Stimulated activated CD8-positive, alpha-beta memory T cell treated with anti-CD3 and anti-CD28 coated beads, Interleukin-12 subunit alpha, Interleukin-12 subunit beta, amount 100 ng/mL, for 4 hours (primary cell): ENCODE data around the gene SH2D6.

Source experiments
- DNase-seq: peaks from one replicate; pipeline ENCODE4 v3.0.0-alpha.2; 2020; ENCODE audit warnings: low read depth

The SH2D6 gene

DNA sequence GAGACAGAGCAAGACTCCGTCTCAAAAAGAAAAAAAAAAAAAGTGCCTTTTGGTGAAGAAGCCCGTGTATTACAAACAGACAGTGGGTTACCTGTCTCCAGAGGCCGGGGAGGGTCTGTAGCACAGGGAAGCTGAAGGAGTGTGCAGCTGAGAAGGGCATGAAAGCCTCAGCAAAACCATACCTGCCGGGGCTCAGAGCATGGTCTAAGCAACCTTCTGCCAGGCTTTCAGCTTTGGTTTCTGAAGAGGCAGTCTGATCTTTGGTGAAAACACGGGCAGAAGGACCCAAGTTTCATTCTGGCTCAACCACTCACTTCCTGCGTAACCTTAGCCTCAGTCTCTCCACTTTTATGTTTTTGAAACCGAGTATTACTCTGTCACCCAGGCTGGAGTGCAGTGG is 21.5 kb downstream of the SH2D6 start:
- DNase-seq, result no peak

DNA sequence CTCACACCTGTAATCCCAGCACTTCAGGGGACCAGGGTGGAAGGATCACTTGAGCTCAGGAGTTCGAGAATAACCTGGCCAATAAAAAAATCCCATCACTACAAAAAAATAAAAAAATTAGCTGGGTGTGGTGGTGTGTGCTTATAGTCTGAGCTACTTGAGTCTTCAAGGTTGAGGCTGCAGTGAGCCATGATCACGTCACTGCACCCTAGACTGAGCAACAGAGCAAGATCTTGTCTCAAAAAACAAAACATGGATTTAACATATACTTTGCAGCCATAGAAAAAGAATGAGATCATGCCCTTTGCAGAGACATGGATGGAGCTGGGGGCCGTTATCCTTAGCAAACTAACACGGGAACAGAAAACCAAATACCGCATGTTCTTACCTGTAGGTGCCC is 22.2 kb downstream of the SH2D6 start:
- DNase-seq, result no peak

DNA sequence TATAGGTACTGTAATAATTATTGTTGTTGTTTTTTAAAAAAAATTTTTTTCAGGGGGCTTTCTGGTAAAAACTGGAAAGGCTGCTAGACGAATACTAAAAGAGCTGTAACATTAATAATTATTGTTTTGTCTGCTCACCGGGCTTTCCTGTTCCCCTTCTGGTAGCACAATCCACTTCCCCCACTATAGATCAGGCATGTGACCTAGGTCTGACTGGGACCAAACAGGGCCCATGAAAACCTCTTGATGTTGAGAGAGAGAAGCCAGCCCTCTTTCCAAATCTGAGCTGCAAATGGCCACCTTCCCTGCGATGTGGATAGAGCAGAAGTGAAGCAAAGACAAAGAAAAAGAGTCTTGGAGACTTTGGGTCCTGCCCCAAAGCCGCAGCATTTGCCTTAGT is 23.4 kb downstream of the SH2D6 start:
- DNase-seq, result no peak

DNA sequence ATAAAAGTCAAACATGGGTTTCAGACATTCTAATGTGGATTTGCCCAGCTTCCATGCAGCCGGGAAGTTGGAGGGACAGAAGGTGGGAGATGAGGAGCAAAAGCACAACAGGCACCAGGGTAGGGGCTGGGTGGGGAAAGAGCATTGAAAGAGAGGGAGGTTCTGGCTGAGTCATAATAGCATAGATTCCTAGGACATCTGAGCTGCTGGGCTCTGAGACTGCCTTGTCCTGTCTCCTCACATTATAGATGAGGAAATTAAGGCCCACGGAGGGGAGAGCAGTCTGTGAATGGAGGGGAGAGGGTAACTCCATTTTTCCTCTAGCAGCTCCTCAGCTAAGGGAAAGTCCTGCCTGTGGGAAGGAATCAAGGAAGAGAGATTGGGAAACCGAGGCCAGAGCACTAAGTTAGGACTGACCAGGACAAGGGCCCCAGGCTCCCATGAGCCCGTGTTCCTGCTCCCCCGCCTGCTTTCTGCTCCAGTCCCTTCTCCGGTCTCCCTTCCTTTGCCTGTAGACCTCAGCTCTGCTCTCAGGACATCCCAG is 26.2 kb downstream of the SH2D6 start:
- DNase-seq, result no peak

DNA sequence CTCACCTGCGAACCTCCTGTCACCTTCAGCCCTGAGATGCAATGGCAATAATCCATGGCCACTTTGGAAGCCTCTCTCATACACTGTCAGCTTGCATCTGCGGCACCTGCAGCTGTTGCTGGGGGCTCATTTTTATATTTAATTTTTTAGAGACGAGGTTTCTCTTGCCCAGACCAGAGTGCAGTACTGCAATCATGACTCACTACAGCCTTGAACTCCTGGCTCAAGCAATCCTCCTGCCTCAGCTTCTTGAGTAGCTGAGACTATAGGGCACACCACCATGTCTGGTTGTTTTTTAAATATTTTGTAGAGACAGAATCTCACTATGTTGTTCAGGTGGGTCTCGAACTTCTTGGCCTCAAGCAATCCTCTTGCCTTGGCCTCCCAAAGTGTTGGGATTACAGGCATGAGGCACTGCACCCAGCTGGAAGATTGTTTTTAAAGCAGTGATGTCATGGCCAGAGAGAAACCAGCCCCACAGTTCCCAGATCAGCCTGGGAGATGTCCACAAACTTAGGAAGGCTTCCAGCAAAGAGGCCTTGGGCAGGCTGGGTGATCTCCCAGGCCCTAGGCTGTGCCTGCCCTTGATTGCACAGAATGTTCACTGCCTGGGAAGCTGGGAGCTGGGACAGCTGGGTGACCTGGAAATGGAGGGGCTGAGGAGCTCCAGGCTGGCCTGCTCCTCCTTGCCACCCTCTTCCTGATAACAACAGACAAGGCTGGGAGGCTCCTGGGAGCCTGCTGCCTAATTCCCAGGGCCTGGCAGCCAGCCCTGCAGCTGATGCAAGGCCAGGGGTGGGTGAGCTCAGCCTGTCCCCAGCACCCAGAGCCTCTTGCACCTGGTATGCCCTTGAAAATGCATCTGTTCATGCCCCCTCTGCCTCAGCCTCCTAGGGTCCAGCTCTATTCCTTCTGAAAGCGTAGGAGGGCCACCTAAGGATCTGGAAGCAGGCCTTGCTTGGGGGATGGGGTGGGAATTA is 27.1 kb downstream of the SH2D6 start:
- DNase-seq, result no peak

DNA sequence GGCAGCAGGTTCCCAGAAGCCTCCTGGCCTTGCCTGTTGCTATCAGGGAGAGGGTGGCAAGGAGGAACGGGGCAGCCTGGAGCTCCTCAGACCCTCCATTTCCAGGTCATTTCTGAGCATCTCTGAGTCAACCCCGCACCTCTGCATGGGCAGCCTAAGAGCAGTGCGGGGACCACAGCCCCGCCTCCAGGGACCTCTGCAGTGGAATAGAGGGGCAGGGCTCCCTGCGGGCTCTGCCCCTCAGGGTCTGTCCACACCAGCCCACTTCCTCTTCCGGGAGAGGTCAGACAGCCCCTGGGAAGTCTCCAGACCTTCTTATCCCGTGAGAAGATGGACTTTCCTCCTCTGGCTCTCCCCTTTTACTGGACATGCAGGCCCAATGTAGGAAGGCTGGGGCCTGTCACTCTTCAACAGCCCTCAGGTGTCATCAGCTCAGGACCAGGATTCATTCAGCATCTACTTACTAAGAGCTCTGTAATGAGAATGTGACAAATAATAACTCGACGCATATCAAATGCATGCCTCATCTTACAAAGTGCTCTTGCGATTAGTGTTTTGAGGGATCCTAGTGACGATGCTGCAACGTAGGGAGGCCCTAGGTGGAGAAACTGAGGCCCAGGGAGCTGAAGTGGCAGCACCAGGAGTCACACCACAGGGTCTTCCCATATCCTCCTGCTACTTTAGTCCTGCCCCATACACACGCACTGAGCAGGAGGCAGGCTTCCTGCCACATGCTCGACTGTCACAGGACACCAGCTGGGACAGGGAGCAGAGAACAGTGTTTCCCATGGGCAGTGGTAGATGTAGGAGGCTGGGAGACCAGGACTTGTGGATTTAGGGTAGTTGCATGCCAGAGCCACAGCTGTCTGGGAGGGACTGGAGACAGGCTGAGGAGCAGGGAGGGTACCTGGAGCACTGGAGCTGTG is 28.0 kb downstream of the SH2D6 start:
- DNase-seq, result no peak

DNA sequence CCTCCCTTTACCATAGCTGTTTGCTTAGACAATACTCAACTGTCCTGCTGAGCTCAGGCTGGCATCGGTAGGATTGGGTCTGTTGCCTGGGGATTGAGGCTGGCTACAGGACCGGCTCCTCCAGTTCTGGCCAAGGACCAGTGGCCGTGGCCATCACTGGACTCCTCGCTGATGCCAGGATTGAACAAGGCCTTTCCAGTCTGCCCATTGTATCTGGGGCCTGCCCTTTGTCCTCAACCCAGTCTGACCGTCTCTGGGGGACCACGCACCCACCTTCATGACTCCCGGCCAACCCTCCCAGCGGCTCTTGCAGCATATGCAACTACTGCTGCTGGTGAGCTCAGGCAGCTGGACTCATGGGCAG is 28.7 kb downstream of the SH2D6 start:
- no peak for DNase-seq

DNA sequence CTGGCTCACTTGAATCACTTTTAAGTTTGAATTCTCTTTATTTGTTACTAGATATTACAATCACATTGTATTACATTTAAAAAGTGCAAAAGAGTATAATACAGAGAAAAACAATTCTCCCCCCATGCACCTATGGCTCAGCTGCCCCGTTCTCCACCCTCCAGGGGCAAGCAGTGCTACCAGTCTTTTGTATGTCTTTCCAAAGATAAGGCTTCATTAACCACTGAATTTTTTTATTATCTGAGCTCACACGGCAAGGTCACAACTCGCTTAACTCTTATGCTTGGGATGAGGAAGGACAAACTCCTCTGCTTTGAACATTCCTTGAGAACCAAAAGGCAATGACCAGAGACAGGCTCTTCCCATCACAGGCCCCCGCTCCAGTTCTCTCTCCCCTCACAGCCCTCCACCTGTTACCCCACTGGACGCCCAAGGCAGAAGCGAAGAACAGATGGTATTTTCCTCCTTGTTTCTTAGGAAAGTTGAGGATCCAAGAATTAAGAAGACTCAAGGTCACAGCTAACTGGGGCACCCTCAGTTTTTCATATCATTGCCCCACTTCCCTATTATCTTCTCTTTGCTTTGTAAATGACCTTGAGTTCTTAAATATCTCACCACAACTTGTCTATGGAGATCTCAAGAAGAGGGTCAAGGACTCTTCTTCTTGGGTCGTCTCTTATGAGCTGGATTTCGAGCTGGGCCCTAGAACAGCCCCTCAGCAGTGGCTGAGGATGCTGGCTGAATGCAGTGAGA is 30.1 kb downstream of the SH2D6 start:
- DNase-seq, result no peak

DNA sequence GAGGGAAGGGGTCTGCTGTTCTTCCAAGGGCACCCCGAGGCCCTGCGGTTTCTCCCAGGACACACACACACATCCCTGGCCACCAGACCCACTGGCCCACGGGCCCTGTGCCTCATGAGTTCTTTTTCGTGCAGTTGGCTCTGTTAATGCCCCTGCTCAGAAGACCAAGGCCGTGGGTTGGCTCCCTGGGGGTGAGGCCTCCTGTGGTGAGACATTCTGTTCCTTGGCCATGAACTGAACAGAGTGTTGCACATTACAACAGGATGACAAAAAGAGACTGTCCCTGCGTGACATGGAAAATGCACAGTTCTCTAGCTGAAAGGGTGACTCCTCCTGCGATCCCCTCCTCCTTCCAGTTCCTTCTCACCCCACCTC is 30.7 kb downstream of the SH2D6 start:
- DNase-seq, result no peak

DNA sequence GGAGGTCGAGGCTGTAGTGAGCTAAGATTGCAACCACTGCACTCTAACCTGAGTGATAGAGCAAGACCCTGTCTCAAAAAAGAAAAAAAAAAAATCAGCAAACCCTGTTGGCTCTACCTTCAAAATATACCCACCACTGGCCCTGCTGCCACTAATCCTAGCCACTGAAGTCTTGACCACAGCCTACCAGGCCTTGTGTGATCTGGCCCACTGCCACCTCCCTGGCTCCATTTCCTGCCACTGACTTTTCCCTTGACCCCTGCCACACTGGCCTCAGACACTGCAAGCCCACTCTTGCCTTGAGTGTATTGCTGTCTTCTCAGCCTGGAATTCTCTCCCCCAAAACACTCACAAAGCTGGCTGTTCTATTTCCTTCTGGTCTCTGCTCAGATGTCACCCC is 33.7 kb downstream of the SH2D6 start:
- no peak for DNase-seq

DNA sequence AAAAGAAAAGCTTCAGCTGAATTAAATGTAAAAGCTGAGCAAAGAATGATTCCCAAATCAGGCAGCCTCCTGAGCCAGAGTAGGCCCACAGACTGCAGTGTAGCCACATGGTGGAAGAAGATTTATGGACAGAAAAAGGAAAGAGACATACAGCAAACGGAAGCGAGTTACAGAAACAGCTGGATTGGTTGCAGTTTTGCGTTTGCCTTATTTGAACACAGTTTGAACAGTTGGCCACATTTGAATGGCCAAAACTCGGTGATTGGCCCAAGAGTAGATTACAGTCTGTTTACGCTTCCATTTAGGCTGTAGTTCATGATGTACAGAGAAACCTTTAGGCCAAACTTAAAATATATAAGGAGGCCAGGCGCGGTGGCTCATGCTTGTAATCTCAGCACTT is 35.1 kb downstream of the SH2D6 start:
- no peak for DNase-seq

DNA sequence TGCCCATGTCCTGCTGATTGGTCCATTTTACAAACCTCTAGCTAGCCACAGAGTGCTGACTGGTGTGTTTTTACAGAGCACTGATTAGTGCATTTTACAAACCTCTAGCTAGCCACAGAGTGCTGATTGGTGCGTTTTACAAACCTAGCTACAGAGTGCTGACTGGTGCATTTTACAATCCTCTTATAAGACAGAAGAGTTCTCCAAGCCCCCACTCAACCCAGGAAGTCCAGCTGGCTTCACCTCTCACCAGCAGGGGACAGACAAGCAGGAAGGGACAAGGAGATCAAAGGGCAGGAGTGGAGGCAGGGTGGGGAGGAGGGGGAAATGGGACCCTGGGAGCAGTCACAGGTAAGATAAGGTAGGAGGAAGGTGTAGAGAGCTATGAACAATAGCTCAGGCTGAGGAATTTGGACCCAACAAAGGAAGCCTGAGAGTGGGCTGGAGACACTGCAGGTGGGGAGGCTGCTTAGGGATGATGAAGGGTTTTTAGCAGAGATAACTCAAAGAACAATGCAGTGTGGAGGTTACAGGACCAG is 37.1 kb downstream of the SH2D6 start:
- no peak for DNase-seq

DNA sequence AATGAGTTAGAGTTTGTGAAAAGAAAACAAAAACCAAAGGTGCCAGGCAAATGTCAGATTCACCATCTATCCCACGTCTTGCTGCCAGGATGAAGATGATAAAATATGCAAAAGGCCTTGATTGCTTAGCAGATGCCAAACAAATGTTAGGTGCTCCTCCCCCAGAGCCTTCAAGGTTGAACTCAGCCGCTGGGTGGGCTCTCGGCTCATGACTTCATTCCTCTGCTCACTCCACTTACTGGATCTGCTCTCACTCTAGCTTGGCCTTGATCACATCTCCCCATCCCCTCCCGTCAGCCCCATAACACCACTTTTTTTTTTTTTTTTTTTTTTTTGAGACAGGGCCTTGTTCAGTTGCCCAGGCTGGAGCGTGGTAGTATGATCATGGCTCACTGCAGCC is 38.5 kb downstream of the SH2D6 start:
- no peak for DNase-seq

DNA sequence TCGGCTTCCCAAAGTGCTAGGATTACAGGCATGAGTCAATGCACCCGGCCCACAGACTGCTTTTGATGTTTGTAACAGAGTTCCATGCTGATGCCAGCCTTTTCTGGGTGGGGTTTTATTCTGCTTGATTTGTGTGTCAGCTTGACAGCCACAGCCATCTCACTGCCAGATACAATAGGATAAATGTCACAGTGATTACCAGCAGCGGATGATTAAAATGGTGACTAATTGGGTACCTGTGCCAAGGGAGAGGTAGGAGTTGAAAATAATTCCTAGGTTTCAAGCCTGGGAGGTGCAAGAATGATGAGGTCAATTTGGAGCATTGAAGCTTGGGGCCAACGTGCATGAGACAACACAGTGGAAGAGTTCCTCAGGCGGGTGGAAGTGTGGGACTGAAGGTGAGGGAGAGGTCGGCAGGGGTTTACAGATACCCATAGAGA is 39.4 kb downstream of the SH2D6 start:
- no peak for DNase-seq

DNA sequence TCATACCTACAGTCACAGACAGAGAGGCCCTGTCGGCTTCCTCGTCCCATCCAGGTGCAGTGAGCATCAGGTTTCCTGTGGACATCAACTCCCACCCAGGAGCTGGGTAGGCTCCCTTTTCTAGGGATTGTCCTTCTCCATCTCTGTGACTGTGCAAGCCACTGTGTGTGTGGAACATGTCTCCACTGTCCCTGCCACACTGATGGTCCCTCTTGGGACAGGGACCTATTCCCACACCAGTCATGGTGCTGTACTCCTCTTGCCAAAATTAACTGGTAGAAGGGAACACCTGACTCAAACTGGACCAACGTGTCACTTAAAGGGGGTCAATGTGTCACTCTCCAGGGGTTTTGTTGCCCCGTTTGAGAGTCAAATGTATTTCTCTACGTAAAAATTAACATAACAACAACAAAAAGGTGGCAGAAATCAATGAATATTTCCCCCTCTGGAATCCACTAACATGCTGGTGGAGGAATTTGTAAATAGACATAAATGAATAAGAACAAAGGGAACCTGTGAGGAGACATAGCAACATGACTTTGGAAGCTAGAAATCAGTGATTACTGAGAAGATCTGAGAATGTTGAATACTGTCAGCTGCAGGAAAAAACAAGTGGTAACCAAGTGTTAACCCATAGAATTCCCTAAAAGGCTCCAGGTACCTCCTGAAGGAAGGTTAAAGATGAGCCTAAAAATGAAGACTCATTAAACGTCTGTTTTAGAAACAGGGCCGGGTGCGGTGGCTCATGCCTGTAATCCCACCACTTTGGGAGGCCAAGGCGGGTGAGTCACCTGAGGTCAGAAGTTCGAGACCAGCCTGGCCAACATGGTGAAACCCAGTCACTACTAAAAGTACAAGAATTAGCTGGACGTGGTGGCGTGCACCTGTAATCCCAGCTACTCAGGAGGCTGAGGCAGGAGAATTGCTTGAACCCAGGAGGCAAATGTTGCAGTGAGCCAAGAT is 40.4 kb downstream of the SH2D6 start:
- DNase-seq, result no peak

DNA sequence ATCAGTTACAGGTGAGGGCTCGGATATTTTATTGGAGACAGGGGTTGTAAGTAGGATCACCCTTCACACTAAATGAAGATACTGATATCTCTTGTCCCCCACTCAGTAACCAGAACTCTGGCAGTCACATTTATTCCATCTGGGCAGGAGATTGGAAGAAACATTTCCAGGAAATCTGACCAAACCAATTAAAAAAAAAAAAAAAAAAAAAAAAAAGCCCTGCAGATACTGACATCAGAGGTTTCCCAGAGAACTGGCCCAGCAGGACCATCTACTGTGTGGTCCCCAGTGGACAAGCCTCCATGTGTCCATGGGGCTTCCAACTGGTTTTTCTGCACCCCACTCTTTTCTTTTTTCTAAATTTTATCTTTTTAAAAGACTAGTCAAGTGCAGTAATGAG is 41.3 kb downstream of the SH2D6 start:
- no peak for DNase-seq

DNA sequence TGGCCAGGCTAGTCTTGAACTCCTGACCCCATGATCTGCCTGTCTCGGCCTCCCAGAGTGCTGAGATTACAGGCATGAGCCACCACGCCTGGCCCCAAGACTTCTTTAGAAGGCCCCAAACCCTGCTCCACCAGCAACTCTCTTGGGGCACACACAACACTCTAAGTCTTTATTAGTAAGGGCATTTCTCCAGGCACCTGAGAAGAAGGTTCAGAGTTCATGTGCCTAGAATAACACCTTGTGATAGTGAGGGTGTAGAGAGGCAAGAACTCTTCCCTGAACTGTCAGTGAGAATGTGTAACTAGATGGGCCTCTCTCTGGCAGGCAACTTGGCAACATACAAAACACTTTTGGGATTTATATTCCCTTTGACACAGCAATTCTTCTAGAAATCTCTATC is 43.8 kb downstream of the SH2D6 start:
- no peak for DNase-seq

DNA sequence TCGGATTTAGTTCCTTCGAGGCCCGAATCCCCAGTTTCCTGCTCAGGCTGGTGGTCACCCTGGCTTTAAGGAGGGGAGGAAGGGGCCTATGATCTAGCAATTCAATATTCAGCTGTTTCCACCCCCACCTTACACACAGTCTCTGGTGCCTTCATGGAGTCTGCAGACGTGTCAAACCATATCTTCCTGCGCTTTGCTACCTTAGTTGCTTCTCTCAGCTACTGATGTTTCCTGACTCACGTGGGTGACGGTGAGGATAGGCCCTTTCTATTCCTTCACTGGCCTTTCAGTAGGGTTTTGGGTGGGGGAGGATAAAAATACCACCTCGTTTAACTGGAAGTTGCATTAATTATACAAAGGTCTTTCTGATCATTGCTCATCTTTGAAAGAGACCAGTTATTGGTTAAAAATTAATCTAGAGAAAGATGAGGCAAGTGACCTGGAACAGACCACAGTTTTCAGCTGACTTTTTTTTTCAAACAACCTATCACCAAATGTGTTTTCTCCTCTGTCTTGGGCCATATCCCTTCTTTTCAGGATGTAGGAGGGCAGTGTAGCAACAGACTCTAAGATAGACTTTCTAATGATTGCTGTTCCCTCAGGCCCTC is 49.7 kb downstream of the SH2D6 start:
- no peak for DNase-seq

DNA sequence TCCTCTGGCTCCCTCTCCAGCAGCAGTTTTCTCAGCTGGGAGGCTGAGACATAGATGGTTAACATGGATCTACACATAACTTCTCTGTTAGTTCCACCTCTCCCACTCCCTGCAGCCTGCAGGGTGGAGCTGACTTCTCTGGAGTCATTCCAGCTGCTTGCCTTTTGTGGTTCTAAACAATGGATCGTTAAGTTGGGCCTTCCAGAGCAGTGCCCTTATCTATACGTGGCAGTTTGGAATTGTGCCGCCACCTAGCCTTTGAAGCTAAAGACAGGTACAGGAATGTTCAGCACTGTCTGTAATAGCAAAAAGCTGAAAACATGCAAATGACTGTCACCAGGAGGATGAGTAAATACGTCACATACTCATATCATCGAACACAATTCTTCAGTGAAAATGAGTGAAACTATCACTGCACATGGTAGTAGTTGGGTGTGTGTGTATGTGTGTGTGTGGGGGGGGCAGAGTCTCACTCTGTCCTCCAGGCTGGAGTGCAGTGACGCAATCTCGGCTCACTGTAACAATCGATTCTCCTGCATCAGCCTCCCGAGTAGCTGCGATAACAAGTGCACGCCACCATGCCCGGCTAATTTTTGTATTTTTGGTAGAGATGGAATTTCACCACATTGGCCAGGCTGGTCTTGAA is 50.3 kb downstream of the SH2D6 start:
- no peak for DNase-seq
